Measurements from ENCODE around the gene NOS1. TPM values are rescaled to one million over a fixed set of nuclear protein-coding genes. Genes with fewer than 3 reads are reported as not detected.
"Not testable (repeated sequence)": the region's sequence is repeated elsewhere in the genome, so short reads cannot be mapped to it uniquely, and the experiment has no call there.

NOS1 gene
- total and polyA plus RNA-seq, 12 donors: 0.01 to 2.8 (median 0.45) TPM; not detected in 1

DNA sequence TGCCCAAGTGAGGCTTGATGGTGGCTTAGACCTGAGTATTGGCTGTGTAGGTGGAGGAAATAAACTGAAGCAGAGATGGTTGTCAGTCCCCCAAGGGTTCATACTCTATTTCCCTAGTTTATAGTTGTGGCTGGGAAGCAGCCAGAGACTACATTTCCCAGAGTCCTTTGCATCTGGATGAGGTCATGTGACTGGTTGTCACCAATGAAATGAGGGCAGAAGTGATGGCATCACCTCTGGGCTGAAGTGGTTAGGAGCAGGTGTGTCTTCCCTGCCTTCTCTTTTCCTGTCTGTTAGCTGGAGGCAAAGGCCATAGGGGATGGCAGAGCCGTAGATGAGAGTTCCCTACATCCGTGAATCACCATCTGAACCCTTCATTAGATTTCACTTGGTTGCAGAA is 16.3 kb upstream of the NOS1 start:
- TF ChIP-seq, protein P1, sequence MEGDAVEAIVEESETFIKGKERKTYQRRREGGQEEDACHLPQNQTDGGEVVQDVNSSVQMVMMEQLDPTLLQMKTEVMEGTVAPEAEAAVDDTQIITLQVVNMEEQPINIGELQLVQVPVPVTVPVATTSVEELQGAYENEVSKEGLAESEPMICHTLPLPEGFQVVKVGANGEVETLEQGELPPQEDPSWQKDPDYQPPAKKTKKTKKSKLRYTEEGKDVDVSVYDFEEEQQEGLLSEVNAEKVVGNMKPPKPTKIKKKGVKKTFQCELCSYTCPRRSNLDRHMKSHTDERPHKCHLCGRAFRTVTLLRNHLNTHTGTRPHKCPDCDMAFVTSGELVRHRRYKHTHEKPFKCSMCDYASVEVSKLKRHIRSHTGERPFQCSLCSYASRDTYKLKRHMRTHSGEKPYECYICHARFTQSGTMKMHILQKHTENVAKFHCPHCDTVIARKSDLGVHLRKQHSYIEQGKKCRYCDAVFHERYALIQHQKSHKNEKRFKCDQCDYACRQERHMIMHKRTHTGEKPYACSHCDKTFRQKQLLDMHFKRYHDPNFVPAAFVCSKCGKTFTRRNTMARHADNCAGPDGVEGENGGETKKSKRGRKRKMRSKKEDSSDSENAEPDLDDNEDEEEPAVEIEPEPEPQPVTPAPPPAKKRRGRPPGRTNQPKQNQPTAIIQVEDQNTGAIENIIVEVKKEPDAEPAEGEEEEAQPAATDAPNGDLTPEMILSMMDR (IDR thresholded peaks at IDR 0.05): no peak
- Histone ChIP-seq H3K4me3 (no peak overlapping the region), H3K27me3 (peaks cover 0 to 8% (median 0%) of the 10 kb centered on the region in 7 donors), H3K27ac (no peak overlapping the region), H3K9me3 (peaks cover 0 to 9% (median 0%) of the 10 kb centered on the region in 11 donors), H3K36me3 (no peaks in the 10 kb centered on the region), H3K4me1 (no peaks in the 10 kb centered on the region)
- 87 to 88% methylated on average over 2 of the region's 2 CpGs for WGBS, 2 donors
- no peak for ATAC-seq
- DNase-seq: no peak
- intact Hi-C loops (cut with DNase I): no loop called here

GRCh38 chr12:117370588-117370987 is 9.2 kb upstream of the NOS1 start:
- no peaks in the 10 kb centered on the region for H3K36me3 ChIP-seq
- intact Hi-C loops (cut with DNase I): no loop called here
- H3K9me3 ChIP-seq: peaks cover 0 to 10% (median 0%) of the 10 kb centered on the region in 11 donors
- ATAC-seq (no peak), DNase-seq (no peak)
- TF ChIP-seq, protein P1 (IDR thresholded peaks at IDR 0.05): no peak
- no peaks in the 10 kb centered on the region for H3K4me1 ChIP-seq
- H3K27me3 ChIP-seq: peaks cover 0 to 24% (median 13%) of the 10 kb centered on the region in 7 donors
- 53 to 62% methylated on average over 3 of the region's 3 CpGs for WGBS, 2 donors
- H3K4me3 ChIP-seq: no peak overlapping the region
- no peak overlapping the region for H3K27ac ChIP-seq

GRCh38 chr12:117370000-117370399 is 8.6 kb upstream of the NOS1 start:
- H3K4me1 ChIP-seq, H3K27ac ChIP-seq, DNase-seq, H3K4me3 ChIP-seq, H3K36me3 ChIP-seq, ATAC-seq: not testable (repeated sequence)
- intact Hi-C loops (cut with DNase I): loop anchor here in 6 of 10 donors (2.0 to 10.0 kb wide), 6 partner anchors 135 to 467 kb away; no protein-coding TSS in a partner anchor
- Histone ChIP-seq H3K9me3 (peaks cover 0 to 10% (median 0%) of the 10 kb centered on the region in 11 donors), H3K27me3 (peaks cover 0 to 30% (median 19%) of the 10 kb centered on the region in 7 donors)
- 62 to 85% methylated on average over 17 of the region's 17 CpGs for WGBS, 2 donors

GRCh38 chr12:117367006-117367638 is 5.7 kb upstream of the NOS1 start:
- Histone ChIP-seq H3K9me3 (peaks cover 0 to 10% (median 0%) of the 10 kb centered on the region in 11 donors), H3K4me3 (no peak overlapping the region), H3K27me3 (peaks cover 0 to 58% (median 42%) of the 10 kb centered on the region in 7 donors), H3K4me1 (no peaks in the 10 kb centered on the region), H3K36me3 (no peaks in the 10 kb centered on the region), H3K27ac (no peak overlapping the region)
- DNase-seq (peak in 1 of 2 donors; percentile 66), ATAC-seq (peak in 6 of 8 donors; percentile 36 to 73 (median 55))
- intact Hi-C loops (cut with DNase I): loop anchor here (1.0 to 10.0 kb wide), 13 partner anchors 126 to 470 kb away; no protein-coding TSS in a partner anchor
- TF ChIP-seq, protein P1 (IDR thresholded peaks at IDR 0.05): peak; percentile 77 to 93 (median 87)
- WGBS, 2 donors: 15 to 18% methylated on average over 12 of the region's 12 CpGs
